ENCODE data around the gene ADAMTS8. TPM values are rescaled to one million over a fixed set of nuclear protein-coding genes. Genes with fewer than 3 reads are reported as not detected.

Gene ADAMTS8
- total RNA-seq, 1 donor from 2014 or later = 2.0 TPM

Other genes with a start within 250 kb of the ADAMTS8 start
- 85.3 TPM for gene ZBTB44, start 113.7 kb downstream of the ADAMTS8 start, total RNA-seq
- 2.5 TPM for gene ADAMTS15, start 20.0 kb upstream of the ADAMTS8 start, total RNA-seq